GM12873 (cell line): ENCODE measurements around the gene AARS1.

Source experiments
- CTCF ChIP-seq: IDR thresholded peaks from 2 replicates; pipeline ENCODE4 v1.5.1; 2012; ENCODE audit warnings: low read depth, mild to moderate bottlenecking, moderate library complexity, low read length, control low read depth; ENCODE audit not compliant: insufficient read depth; ENCODE audit errors: missing control alignments

The AARS1 gene

GRCh38 chr16:70290949-70291519 lies 1.7 kb upstream of the AARS1 start:
- TF ChIP-seq CTCF: no peak

DNA sequence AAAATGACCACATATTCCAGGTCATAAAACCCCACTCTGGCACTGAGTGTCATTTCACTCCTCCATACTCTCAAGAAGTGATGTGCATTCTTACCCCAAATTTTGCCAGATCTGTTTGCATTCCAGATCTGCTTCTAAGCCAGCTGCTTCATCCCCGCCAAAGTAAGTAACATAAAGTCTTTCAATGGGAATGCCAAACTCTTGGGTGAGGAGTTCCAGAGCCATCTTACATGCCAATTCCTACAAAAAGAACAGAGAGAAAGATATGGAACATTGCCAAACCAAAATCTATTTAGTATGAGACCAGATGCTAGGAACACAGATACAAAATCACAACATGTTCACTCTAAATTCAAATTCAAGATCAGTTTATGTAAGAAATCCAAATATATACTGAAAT lies 12.9 kb downstream of the AARS1 start:
- TF ChIP-seq CTCF: no peak

GRCh38 chr16:70271696-70272095 lies 17.6 kb downstream of the AARS1 start:
- no peak for TF ChIP-seq CTCF

GRCh38 chr16:70270176-70270575 lies 19.1 kb downstream of the AARS1 start:
- TF ChIP-seq CTCF: no peak

- no peak for TF ChIP-seq CTCF
Measured at GRCh38 chr16:70269471-70269870, 19.8 kb downstream of the AARS1 start.

GRCh38 chr16:70267516-70267915 lies 21.8 kb downstream of the AARS1 start:
- peak; percentile 75 for TF ChIP-seq CTCF

GRCh38 chr16:70258946-70259345 lies 30.4 kb downstream of the AARS1 start:
- TF ChIP-seq CTCF: no peak
